Islet precursor cell (in vitro differentiated cells): ENCODE results near the gene NTM.
"Not testable (repeated sequence)": the region's sequence is repeated elsewhere in the genome, so short reads cannot be mapped to it uniquely, and the experiment has no call there.

ENCODE experiments used
- DNase-seq: peaks from one replicate; pipeline ENCODE4 v3.0.0-alpha.2; 2018

NTM gene

GRCh38 chr11:131465746-131466145 lies 95.3 kb downstream of the NTM start:
- peak; percentile 84 for DNase-seq

GRCh38 chr11:131467645-131468394 lies 97.4 kb downstream of the NTM start:
- peak; percentile 70 for DNase-seq

GRCh38 chr11:131468565-131468964 lies 98.2 kb downstream of the NTM start:
- no peak for DNase-seq

- no peak for DNase-seq
Observed at GRCh38 chr11:131470216-131470925, 100.0 kb downstream of the NTM start.

GRCh38 chr11:131471976-131472375 lies 101.6 kb downstream of the NTM start:
- DNase-seq = no peak

GRCh38 chr11:131474947-131475346 lies 104.5 kb downstream of the NTM start:
- DNase-seq = no peak

GRCh38 chr11:131476266-131476665 lies 105.9 kb downstream of the NTM start:
- DNase-seq = no peak

DNA sequence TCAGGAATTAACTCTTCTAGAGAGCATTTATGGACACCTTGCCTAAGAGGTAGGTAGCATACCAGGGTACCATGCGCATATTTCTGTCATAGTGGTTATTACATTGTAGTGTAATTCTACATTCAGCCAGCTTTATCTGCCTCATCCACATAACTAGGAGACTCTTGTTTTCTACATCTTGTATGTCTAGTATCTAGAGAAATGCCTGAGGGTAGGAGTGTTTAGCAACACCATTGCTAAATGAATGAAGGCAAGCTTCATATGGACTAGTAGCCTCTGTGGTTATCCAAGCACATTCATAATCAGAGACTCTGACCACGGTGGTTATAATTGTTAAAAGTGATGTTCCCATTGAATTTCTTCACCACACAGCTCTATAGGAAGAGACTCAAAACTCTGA lies 107.9 kb downstream of the NTM start:
- DNase-seq = no peak

DNA sequence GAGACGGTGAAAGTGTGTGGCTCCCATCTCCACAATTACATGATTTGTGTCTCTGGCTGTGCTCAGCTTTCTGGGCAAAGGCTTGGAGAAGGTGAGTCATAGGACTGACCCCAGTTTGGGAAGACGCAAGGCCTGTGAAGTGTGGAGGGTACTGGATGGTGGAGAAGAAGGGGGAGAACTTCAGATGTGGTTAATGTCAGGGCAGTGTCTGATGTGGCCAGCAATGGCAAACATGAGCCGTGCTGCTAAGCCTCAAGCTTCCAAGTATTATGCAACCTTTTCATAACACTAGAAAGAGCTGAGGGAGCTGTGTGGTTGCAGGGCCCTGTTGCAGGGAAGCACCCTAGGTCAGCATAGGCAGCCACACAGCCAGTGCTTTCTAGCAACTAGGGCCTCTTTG lies 110.9 kb downstream of the NTM start:
- no peak for DNase-seq

DNA sequence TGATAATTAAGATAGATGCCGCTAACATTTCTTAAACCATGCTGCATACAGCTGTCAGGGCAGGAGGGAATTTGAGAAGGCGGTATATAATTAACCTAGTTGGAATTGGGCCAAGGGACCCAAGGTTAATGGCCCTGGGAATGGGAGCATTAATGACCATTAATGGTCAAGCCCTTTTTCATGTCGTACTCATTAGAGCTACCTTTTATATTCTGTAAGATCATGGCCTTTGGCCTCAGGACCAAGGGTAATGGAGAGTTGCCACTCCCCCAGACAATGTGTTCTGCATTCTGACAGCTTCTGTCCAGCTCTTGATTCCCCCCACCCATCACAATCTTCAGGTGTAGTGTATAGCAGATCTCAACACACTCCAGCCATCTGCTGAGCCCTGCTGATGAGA lies 111.6 kb downstream of the NTM start:
- no peak for DNase-seq

GRCh38 chr11:131483453-131483852 lies 113.0 kb downstream of the NTM start:
- DNase-seq = no peak

DNA sequence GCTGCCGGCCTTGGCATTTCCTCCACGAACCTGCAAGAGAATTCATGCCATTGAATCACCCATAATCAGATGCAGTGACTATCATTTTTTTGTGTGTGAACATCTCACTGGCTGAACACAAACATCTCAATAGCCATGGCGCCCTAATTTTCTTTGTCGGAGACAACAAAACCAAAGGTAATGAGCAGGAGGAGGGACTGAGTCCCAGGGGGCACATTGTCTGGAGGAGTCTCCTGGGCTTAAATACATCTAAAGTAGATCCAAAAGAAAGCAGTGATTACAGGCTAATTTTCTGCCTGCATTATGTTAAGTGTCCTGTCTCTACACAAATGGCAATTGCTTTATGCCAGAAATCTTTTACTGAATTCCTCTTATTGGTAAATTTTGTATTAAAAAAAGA lies 113.5 kb downstream of the NTM start:
- DNase-seq = no peak

- no peak for DNase-seq
Observed at GRCh38 chr11:131486100-131486499, 115.7 kb downstream of the NTM start.

DNA sequence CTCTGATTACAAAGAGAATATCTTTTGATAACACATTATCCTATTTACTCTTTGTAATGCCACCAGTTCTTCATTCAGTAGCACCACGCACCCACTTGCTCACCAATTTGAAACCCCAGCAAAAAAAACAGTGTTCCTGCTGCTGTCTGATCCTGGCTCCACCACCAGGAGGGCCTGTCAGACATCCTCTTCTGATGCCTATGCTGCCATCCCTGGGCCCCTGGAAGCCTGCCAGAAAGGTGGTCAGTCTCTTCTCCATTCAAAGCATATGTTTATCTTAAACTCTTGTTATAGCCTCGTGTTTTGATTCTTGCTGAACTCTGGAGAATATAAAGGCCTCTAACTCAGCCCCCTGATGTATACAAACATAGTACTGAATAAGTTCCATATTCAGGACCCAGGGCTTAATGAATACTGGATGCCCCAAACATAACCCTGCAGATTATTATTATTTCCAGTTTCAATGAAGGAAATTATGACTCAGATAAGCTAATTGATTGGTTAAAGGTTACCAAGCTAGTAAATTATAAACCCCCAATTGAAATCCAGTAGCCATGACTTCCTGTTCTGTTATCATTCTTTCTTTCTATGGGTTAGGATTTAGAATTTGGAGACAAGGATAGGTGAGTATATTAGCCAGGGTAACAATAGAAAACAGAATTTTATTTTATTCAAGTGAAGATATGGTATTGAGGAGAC lies 116.7 kb downstream of the NTM start:
- no peak for DNase-seq

DNA sequence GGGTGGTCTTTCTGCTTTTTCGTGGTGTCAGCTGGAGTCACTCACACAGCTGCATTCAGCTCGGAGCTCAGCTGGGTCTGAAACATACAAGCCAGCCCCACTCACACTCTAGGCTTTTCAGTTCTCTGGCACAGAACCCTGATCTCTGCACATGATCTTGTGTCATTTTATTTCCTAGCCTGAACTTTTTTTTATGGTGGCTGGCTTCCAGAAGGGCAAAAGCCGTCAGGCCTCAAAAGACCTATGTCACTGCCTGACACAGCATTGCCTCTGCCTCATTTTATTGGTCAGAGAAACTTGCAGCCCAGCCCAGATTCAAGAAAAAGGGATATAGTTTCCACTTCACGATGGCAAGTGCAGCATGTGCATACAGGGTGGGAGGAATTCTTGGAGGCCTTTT lies 117.8 kb downstream of the NTM start:
- no peak for DNase-seq

- DNase-seq = no peak
Observed at GRCh38 chr11:131491503-131491902, 121.1 kb downstream of the NTM start.

DNA sequence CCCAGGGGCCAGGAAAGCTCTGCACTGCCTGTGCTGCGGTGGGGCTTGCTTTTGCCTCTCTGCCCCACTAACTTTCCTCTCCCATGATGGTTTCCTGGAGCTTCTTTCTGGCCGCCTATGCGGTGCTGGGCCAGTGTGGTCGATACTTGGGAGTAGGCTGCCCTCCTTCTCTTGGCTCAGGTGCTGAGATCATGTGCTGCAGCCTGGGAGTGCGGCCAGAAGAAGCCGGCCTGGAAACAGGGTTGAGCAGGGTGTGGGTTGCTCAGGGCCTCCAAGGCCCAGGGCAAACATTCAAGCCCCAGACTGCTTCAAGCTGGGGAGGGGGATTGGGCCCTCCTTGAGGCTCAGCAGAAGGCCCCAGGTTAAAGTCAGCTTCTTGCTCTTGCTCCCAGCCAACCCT lies 125.0 kb downstream of the NTM start:
- DNase-seq = no peak

DNA sequence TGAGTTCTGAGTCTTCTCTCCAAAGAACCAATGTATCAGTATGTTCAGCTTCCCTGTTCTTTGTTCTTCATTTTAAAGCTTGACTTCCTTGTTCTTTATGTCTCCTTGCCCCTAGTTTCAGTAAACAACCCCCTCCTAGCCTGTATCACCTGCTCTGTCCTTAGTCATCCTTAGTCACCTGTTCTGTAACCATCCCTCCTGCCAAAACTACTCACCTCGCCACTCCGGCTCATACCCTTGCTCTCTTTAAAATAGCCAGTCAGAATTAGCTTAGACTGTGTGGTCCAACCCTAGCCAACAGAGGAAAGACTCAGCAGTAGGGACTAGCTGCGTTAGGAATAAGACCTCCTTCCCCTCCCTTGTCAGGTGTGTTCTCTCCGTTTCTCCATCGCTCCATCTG lies 127.3 kb downstream of the NTM start:
- DNase-seq = not testable (repeated sequence)

- no peak for DNase-seq
Observed at GRCh38 chr11:131498631-131499160, 128.3 kb downstream of the NTM start.

- DNase-seq = no peak
Observed at GRCh38 chr11:131499199-131499598, 128.8 kb downstream of the NTM start.

GRCh38 chr11:131503017-131503416 lies 132.6 kb downstream of the NTM start:
- peak; percentile 76 for DNase-seq

DNA sequence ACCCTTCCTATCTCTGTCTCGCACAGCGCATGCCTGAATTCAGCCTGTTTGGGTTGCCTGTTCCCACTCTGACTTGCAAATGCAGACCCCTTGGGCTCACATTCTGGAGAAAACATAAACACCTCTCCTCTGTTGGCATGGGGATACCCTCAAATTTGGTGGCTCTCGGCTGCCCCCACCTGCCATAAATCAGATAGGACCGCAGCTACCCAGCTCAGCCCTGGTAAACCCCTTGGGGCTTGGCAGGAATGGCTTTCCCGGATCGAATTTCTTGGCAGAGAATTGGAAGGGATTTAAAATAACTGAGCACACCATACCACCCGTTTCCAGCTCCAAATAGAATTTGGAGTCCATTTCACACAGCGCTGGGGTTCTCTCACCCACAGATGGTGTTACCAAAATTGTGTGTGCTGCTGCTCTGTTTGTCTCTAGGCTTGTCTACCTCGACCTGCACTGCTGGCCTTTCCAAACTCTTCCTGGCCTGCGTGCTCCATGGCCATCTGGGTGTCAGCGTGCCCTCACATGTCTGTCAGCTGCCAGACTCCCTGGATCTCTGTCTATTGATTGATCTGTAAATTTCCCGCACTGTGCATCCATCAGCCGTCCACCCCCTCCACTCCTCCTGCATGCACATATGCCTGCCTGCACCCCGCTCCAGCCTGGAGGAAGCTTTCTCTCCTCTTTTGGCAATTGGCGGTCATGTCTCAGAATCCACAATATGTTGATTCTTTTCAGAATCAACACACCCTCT lies 134.0 kb downstream of the NTM start:
- no peak for DNase-seq

DNA sequence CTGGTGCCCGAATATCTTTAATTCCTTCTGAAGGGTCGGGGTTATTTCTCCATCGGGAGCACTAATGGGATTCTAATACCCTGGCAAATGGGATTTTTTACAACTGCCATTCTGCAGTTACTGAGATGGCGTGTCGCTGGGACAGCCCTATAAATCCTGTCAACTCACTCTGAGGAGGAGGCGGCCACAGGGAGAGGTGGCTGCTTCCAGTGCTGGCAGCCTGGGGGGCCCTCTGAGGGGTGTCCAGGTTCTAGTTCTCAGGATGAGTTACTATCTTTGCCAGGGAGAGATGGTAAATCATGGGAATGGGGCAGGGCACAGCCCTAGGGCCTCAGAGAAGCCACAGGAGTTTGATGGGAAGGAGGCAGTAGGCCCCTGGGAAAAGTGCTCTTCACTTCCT lies 135.9 kb downstream of the NTM start:
- no peak for DNase-seq
